ENCODE measurements around the gene TEX261. TPM values are rescaled to one million over a fixed set of nuclear protein-coding genes. Genes with fewer than 3 reads are reported as not detected.
A peak's percentile ranks its signal among the peaks of the same experiment; 100 is the strongest.

The TEX261 gene
- total and polyA plus RNA-seq, 3 donors from 2014 or later: 39.0 to 133 (median 40.7) TPM

- 10 to 12% methylated on average over 13 to 24 of the region's 27 CpGs for WGBS, 2 donors
- Histone ChIP-seq H3K27me3 (no peaks in the 10 kb centered on the region), H3K4me1 (peaks cover 4% of the 10 kb centered on the region), H3K4me3 (peak overlapping the region; percentile 16 to 43), H3K9me3 (no peaks in the 10 kb centered on the region), H3K27ac (no peak overlapping the region), H3K36me3 (ENCODE audit: low read depth, missing control alignments) (no peaks in the 10 kb centered on the region)
- peak; percentile 89 for DNase-seq
- TF ChIP-seq POLR2A (IDR thresholded peaks at IDR 0.05) (no peak), CTCF (IDR thresholded peaks at IDR 0.05) (peak; percentile 53 to 82 (median 54))
- intact Hi-C loops (cut with DNase I; ENCODE audit: low total_unique reads): no loop called here
Observed at GRCh38 chr2:70948337-70949003, 46.2 kb downstream of the TEX261 start.

- H3K4me3 ChIP-seq: no peak overlapping the region
- H3K4me1 ChIP-seq: peaks cover 4% of the 10 kb centered on the region
- no peaks in the 10 kb centered on the region for H3K9me3 ChIP-seq
- peak; percentile 10 for DNase-seq
- intact Hi-C loops (cut with DNase I; ENCODE audit: low total_unique reads): no loop called here
- TF ChIP-seq POLR2A (IDR thresholded peaks at IDR 0.05) (no peak), CTCF (IDR thresholded peaks at IDR 0.05) (no peak)
- WGBS, 2 donors: 41 to 44% methylated on average over 11 of the region's 11 CpGs
- no peak overlapping the region for H3K27ac ChIP-seq
- no peaks in the 10 kb centered on the region for H3K27me3 ChIP-seq
- H3K36me3 ChIP-seq (ENCODE audit: low read depth, missing control alignments): no peaks in the 10 kb centered on the region
Observed at GRCh38 chr2:70947556-70948184, 47.0 kb downstream of the TEX261 start.

- Histone ChIP-seq H3K4me3 (no peak overlapping the region), H3K36me3 (ENCODE audit: low read depth, missing control alignments) (no peaks in the 10 kb centered on the region), H3K27ac (no peak overlapping the region), H3K9me3 (no peaks in the 10 kb centered on the region), H3K4me1 (peaks cover 4% of the 10 kb centered on the region), H3K27me3 (no peaks in the 10 kb centered on the region)
- DNase-seq: peak; percentile 70
- intact Hi-C loops (cut with DNase I; ENCODE audit: low total_unique reads): no loop called here
- TF ChIP-seq CTCF (IDR thresholded peaks at IDR 0.05) (peak; percentile 43 to 76 (median 65)), POLR2A (IDR thresholded peaks at IDR 0.05) (no peak)
- WGBS, 2 donors: 22 to 28% methylated on average over 8 of the region's 8 CpGs
Observed at GRCh38 chr2:70946832-70947442, 47.7 kb downstream of the TEX261 start.

GRCh38 chr2:70944111-70944690, 50.5 kb downstream of the TEX261 start:
- DNase-seq: no peak
- H3K4me3 ChIP-seq: no peak overlapping the region
- intact Hi-C loops (cut with DNase I; ENCODE audit: low total_unique reads): no loop called here
- no peaks in the 10 kb centered on the region for H3K27me3 ChIP-seq
- no peak overlapping the region for H3K27ac ChIP-seq
- 81 to 82% methylated on average over 4 of the region's 4 CpGs for WGBS, 2 donors
- TF ChIP-seq CTCF (IDR thresholded peaks at IDR 0.05) (no peak), POLR2A (IDR thresholded peaks at IDR 0.05) (no peak)
- no peaks in the 10 kb centered on the region for H3K36me3 ChIP-seq (ENCODE audit: low read depth, missing control alignments)
- H3K4me1 ChIP-seq: peaks cover 4% of the 10 kb centered on the region
- no peaks in the 10 kb centered on the region for H3K9me3 ChIP-seq

Data from testis (tissue), 3 donors.